HG03196 (cell line): Measurements from ENCODE around the gene PRKCD.

Source experiments
- ATAC-seq: cut with Tn5 transposase; IDR thresholded peaks from one replicate; pipeline ENCODE4 v1.9.1; 2021; ENCODE audit not compliant: unreplicated experiment

PRKCD gene

GRCh38 chr3:53188720-53189119 lies 27.7 kb downstream of the PRKCD start:
- ATAC-seq: no peak

GRCh38 chr3:53189276-53189675 lies 28.3 kb downstream of the PRKCD start:
- no peak for ATAC-seq

- ATAC-seq: no peak
Observed at GRCh38 chr3:53190659-53191058, 29.6 kb downstream of the PRKCD start.

- ATAC-seq: no peak
Observed at GRCh38 chr3:53191836-53192480, 30.9 kb downstream of the PRKCD start.

GRCh38 chr3:53192608-53193007 lies 31.6 kb downstream of the PRKCD start:
- ATAC-seq: no peak

GRCh38 chr3:53193466-53194209 lies 32.6 kb downstream of the PRKCD start:
- ATAC-seq: no peak

- no peak for ATAC-seq
Observed at GRCh38 chr3:53194210-53195065, 33.4 kb downstream of the PRKCD start.

GRCh38 chr3:53195066-53195450 lies 34.0 kb downstream of the PRKCD start:
- no peak for ATAC-seq

GRCh38 chr3:53195602-53196574 lies 34.9 kb downstream of the PRKCD start:
- no peak for ATAC-seq

- ATAC-seq: no peak
Observed at GRCh38 chr3:53196575-53197407, 35.8 kb downstream of the PRKCD start.

- no peak for ATAC-seq
Observed at GRCh38 chr3:53198256-53198977, 37.4 kb downstream of the PRKCD start.

- ATAC-seq: no peak
Observed at GRCh38 chr3:53198996-53199395, 38.0 kb downstream of the PRKCD start.

GRCh38 chr3:53199834-53200233 lies 38.8 kb downstream of the PRKCD start:
- ATAC-seq: no peak

- no peak for ATAC-seq
Observed at GRCh38 chr3:53200501-53201498, 39.8 kb downstream of the PRKCD start.

GRCh38 chr3:53202331-53203015 lies 41.5 kb downstream of the PRKCD start:
- no peak for ATAC-seq

- no peak for ATAC-seq
Observed at GRCh38 chr3:53211706-53212702, 51.0 kb downstream of the PRKCD start.
